ENCODE results near the gene ZNF407.

GRCh38 chr18:75009296-75009695 is 411.6 kb downstream of the ZNF407 start:
- TF ChIP-seq BHLHE40 (IDR thresholded peaks at IDR 0.05; ENCODE audit: borderline replicate concordance) (no peak), FOXA1 (IDR thresholded peaks at IDR 0.05) (no peak), ELF4 (IDR thresholded peaks at IDR 0.05) (no peak), ARNT (IDR thresholded peaks at IDR 0.05) (no peak), HDGF (IDR thresholded peaks at IDR 0.05; ENCODE audit: borderline replicate concordance) (no peak), NFRKB (IDR thresholded peaks at IDR 0.05) (no peak), PKNOX1 (IDR thresholded peaks at IDR 0.05) (no peak), CTBP1 (IDR thresholded peaks at IDR 0.05; ENCODE audit: borderline replicate concordance) (no peak), SUZ12 (IDR thresholded peaks at IDR 0.05) (no peak), FOXM1 (IDR thresholded peaks at IDR 0.05; ENCODE audit: borderline replicate concordance) (no peak)
